Omental fat pad (tissue), 4 donors: ENCODE results near the gene FMNL3. TPM values are rescaled to one million over a fixed set of nuclear protein-coding genes. Genes with fewer than 3 reads are reported as not detected.

Source experiments
- ATAC-seq: fragments of 150-250 bp; one replicate; pipeline ENCODE4 v1.9.1; 2016; ENCODE audit warnings: mild to moderate bottlenecking, moderate library complexity; ENCODE audit not compliant: low FRiP score
- DNase-seq: peaks from one replicate; pipeline ENCODE4 v3.0.0-alpha.2; 2019; ENCODE audit warnings: low spot score
- total RNA-seq, 4 donors: library from RNA; depleted of rRNA; stranded (reverse); fragments of >200 nt; gene quantifications; one replicate each; pipeline ENCODE4 v1.1.0, GENCODE V29; 2016
- TF ChIP-seq, protein P1 (sequence below), 3 donors: fragments of 450-650 bp; IDR thresholded peaks; one replicate each; pipeline ENCODE4 v1.5.1; 2016 to 2017; ENCODE audit warnings: antibody characterized with exemption in 3 of 3, mild to moderate bottlenecking in 3 of 3, moderate library complexity in 2 of 3

Gene FMNL3
- total RNA-seq, 4 donors from 2014 or later: 5.7 to 28.8 (median 22.1) TPM

DNA sequence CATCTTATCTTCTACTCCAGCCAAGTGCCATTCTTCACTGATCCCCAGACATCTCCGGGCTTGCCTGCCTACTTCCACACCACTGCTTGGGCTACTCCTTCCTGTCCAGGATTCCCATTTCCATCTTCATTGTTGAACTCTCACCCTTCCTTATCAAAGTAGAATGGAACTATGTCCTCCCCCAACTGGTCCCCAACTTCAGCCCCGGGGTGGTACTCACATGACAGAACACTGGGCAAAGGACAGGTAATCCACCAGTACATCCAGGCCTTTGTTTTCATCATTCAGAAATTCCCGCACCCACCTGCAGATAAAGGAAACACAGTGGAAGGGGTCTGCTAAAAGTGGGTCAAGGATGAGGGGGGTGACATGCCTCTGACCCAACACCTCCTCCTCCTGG lies 45.5 kb downstream of the FMNL3 start:
- TF ChIP-seq, protein P1, sequence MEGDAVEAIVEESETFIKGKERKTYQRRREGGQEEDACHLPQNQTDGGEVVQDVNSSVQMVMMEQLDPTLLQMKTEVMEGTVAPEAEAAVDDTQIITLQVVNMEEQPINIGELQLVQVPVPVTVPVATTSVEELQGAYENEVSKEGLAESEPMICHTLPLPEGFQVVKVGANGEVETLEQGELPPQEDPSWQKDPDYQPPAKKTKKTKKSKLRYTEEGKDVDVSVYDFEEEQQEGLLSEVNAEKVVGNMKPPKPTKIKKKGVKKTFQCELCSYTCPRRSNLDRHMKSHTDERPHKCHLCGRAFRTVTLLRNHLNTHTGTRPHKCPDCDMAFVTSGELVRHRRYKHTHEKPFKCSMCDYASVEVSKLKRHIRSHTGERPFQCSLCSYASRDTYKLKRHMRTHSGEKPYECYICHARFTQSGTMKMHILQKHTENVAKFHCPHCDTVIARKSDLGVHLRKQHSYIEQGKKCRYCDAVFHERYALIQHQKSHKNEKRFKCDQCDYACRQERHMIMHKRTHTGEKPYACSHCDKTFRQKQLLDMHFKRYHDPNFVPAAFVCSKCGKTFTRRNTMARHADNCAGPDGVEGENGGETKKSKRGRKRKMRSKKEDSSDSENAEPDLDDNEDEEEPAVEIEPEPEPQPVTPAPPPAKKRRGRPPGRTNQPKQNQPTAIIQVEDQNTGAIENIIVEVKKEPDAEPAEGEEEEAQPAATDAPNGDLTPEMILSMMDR (IDR thresholded peaks at IDR 0.05): no peak
- no peak for ATAC-seq

DNA sequence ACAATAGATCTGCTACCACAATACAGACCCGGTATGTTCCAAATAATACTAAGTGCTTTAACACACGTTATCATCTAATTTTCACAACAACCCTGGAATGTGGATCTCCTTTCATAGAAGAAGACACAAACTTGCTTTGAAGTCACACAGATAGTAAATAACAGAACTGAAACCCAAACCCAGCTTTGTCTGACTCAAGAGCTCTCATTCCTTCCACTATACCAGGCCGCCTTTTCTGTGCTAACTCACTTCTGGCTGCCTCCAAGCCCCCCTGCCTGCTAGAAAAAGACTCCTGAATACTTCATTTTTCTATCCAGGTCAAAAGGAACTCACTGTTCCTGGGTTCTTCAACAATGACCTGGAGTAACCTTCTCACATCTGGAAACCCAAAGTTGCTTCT lies 46.0 kb downstream of the FMNL3 start:
- DNase-seq: no peak
- TF ChIP-seq, protein P1 (IDR thresholded peaks at IDR 0.05): no peak
- no peak for ATAC-seq

More for the DNA sequence above, 45.5 kb downstream of the FMNL3 start:
- no peak for DNase-seq

DNA sequence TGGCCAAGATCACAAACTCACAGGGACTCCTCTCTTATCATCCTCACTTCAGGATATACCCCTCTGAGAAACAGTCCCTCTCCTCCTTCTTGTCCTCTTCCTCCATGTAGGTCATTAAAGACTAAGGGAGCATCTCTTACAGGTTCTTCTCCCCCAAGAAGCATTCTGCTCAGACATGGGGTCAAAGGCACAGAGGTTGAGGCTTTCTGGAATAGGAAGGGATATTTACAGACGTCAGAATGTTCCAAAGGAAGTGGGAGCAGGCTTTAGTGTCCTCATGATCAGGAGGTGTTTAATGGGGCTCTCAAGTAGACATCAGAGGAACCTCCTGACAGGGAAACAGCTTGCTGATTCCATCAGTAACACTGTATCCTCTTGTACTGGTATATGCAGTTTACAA lies 47.5 kb downstream of the FMNL3 start:
- TF ChIP-seq, protein P1 (IDR thresholded peaks at IDR 0.05): no peak
- ATAC-seq (no peak), DNase-seq (no peak)

DNA sequence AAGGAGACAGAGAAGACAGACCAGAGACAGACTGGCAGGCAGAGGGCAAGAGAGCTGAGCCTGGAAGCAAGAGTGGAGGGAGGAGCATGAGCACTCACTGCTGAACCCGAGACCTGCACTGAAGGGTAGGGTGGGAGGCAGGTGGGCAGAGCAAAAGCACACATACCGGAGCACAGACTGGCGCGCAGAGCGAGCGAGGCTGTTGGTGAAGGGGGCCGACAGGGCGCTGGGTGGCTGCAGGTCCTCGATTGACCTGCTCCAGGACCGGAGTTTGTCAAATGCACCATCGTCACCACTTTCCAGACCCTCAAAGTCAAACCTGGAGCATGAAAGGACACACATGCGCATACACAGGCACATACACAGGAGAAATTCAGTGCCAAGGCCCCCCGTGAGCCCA lies 48.9 kb downstream of the FMNL3 start:
- no peak for DNase-seq

DNA sequence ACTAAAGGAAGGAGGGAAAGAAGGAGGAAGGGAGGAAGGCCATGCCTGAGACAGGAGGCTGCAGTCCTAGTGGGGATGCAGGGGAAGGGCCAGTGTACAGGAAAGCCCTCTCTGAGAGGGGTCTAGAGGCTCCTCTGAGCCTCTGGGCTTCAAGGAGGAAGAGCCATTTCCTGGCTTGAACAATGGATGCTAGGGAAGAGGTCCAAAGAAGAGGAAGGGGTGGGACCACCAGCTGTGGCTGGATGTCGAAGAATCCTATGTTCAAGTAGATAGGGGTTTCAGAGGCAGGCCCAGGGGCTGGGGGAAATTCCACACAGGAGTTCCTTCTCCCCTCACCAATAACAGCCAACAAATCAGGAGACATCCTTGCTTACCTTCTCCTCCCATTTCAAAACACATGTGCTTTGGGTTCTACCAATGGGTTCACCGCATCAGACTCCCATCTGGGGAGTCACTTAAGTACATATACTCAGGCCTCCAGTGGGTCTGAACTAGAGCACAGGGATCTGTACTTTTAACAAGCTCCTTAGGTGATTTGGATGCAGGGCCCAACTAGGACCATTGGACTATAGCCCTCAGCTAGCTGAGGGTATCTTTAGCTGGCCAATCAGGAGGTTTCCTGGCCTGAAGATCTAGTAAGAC lies 51.5 kb downstream of the FMNL3 start:
- TF ChIP-seq, protein P1 (IDR thresholded peaks at IDR 0.05): no peak
- no peak for ATAC-seq
- DNase-seq: no peak

More for the DNA sequence above, 48.9 kb downstream of the FMNL3 start:
- TF ChIP-seq, protein P1 (IDR thresholded peaks at IDR 0.05): no peak
- no peak for ATAC-seq

DNA sequence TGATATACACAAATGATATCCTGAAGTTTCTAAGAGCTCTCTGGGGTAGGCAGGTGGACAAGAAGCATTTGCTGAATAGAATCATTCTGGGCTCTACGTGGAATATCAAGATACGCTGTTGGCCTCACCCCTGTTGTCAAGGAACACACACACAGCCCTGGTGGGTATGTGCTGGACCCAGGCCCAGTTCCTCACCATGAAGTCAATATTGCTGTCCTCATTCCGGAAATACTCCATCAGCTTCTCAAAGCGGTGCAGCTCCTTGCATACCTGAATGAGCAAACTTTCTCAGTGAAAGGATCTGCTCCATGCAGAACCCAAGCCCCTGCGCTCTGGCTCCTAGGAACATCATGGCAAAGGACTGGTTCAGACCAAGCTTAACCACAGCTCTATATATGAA lies 52.5 kb downstream of the FMNL3 start:
- no peak for DNase-seq
- TF ChIP-seq, protein P1 (IDR thresholded peaks at IDR 0.05): no peak
- ATAC-seq: no peak

DNA sequence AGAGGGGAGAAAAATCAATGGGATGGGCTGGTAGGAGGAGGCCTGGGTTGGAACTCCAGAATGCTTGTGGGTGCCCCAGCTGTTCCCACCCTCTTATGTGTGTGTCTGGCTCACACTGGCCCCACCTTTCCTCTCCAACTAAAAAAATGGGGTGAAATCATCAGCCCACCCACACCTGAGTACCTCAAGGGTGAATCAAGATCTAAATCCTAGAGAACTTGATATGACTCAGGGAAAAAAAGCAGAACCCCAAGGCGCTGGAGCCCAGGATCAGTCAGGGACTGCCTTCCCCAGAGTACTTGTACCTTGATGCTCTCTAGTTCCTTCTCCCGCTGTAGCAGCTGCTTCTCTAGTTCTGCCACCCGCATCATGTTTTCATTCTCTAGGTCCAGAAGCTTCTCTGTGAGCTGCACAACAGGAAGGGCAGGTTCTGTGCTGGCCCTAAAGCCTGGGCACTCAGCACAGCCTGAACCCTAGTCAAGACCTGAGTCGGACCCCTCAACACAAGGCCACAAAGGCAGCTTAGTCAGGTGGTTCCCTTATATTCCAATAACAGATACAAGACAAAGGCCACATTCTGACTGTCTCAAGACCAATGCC lies 54.2 kb downstream of the FMNL3 start:
- TF ChIP-seq, protein P1 (IDR thresholded peaks at IDR 0.05): no peak
- no peak for DNase-seq
- ATAC-seq: no peak
